Panc1 (cell line): ENCODE data around the gene DRGX. TPM values are rescaled to one million over a fixed set of nuclear protein-coding genes. Genes with fewer than 3 reads are reported as not detected.

Experiments
- ATAC-seq: fragments of 200-7000 bp; cut with Tn5 transposase; 2 replicates; pipeline ENCODE4 v1.9.1; 2020; ENCODE audit warnings: mild to moderate bottlenecking, moderate library complexity
- BruUV-seq: library from RNA; stranded (reverse); fragments of 400-500 nt; replicated peaks from 2 replicates; lab custom pipeline; 2021; lab: Mats Ljungman, UMichigan
- CTCF ChIA-PET: fragments of 300-600 bp; sonication (Branson Sonifier 250); formaldehyde crosslinking; loops from one replicate; lab custom pipeline; 2022; ENCODE audit warnings: antibody characterized with exemption; lab: Charles Lee
- POLR2A ChIA-PET: fragments of 300-600 bp; sonication (Branson Sonifier 250); formaldehyde crosslinking; loops from one replicate; lab custom pipeline; 2022; ENCODE audit warnings: antibody characterized with exemption; lab: Charles Lee
- DNase-seq: peaks from one replicate; pipeline ENCODE4 v3.0.0-alpha.2; 2010; ENCODE audit warnings: low read depth, low spot score
- H3K27ac ChIP-seq: 2 replicates; pipeline ENCODE4 v1.5.1; 2011; ENCODE audit warnings: mild to moderate bottlenecking, low read length, inconsistent platforms
- H3K27me3 ChIP-seq: fragments of 200-500 bp; sonication (Bioruptor generic); 2 replicates; pipeline ENCODE4 v1.6.0; 2014; ENCODE audit warnings: low read length, inconsistent platforms; ENCODE audit not compliant: control insufficient read depth, insufficient read depth
- H3K36me3 ChIP-seq: fragments of 200-500 bp; sonication (Bioruptor generic); 2 replicates; pipeline ENCODE4 v1.5.1; 2014; ENCODE audit warnings: inconsistent platforms, mild to moderate bottlenecking, low read length, moderate library complexity; ENCODE audit not compliant: control insufficient read depth, insufficient read depth
- H3K4me1 ChIP-seq: 2 replicates; pipeline ENCODE4 v1.5.1; 2011; ENCODE audit warnings: inconsistent platforms, mild to moderate bottlenecking, low read length, moderate library complexity; ENCODE audit not compliant: control insufficient read depth, insufficient read depth
- H3K4me3 ChIP-seq, 2 experiments: 2 replicates each; pipeline ENCODE4 v1.5.1; 2011 to 2012; ENCODE audit warnings: low read depth in 2 of 2, low read length in 2 of 2, mild to moderate bottlenecking in 2 of 2, inconsistent platforms in 1 of 2, moderate library complexity in 1 of 2
- H3K9me3 ChIP-seq: fragments of 200-500 bp; sonication (Bioruptor generic); 2 replicates; pipeline ENCODE4 v1.5.1; 2014; ENCODE audit warnings: low read depth, mild to moderate bottlenecking, inconsistent platforms, low read length, moderate library complexity; ENCODE audit not compliant: control insufficient read depth, insufficient read depth
- CTCF ChIP-seq: fragments of 450-650 bp; IDR thresholded peaks from 2 replicates; pipeline ENCODE4 v1.5.1; 2017; ENCODE audit warnings: mild to moderate bottlenecking
- POLR2AphosphoS5 ChIP-seq: IDR thresholded peaks from 2 replicates; pipeline ENCODE4 v1.6.1; 2012; ENCODE audit warnings: mild to moderate bottlenecking, low read depth, low read length, moderate library complexity
- REST ChIP-seq, 2 experiments: IDR thresholded peaks; 2 replicates each; pipeline ENCODE4 v1.6.1; 2011 to 2012; ENCODE audit warnings: low read depth in 2 of 2, control low read depth in 1 of 2, low read length in 1 of 2, mild to moderate bottlenecking in 1 of 2, moderate library complexity in 1 of 2; ENCODE audit not compliant: insufficient read depth in 1 of 2
- SIN3A ChIP-seq: IDR thresholded peaks from 2 replicates; pipeline ENCODE4 v1.6.1; 2012; ENCODE audit warnings: low read depth, mild to moderate bottlenecking, low read length, moderate library complexity, borderline replicate concordance; ENCODE audit not compliant: insufficient read depth
- TCF7L2 ChIP-seq: IDR thresholded peaks from 2 replicates; pipeline ENCODE4 v1.6.1; 2011; ENCODE audit warnings: mild to moderate bottlenecking, low read depth, low read length, inconsistent platforms
- in situ Hi-C: cut with HindIII; loops from 2 replicates; pipeline ENCODE4 v1.10.0; 2016; ENCODE audit warnings: low sequenced_read_pairs, low pct_unique_long_range_greater_than_20kb
- intact Hi-C: fragments of 100-400 bp; cut with micrococcal nuclease; formaldehyde crosslinking; loops from one replicate; pipeline ENCODE4 v1.10.0; 2022; ENCODE audit not compliant: unreplicated experiment
- total RNA-seq: library from RNA; stranded (reverse); gene quantifications from one replicate; pipeline ENCODE4 v1.2.1, GENCODE V29; 2021; ENCODE audit not compliant: unreplicated experiment

The DRGX gene
- total RNA-seq, 1 experiment from 2014 or later = 0.15 TPM

GRCh38 chr10:49415846-49416245 lies 20.0 kb upstream of the DRGX start:
- Histone ChIP-seq H3K27ac (no peak overlapping the region), H3K4me3 (no peak overlapping the region), H3K36me3 (no peaks in the 10 kb centered on the region), H3K4me1 (no peaks in the 10 kb centered on the region; the same call in 1 of the 2 replicates), H3K27me3 (peaks cover 17% of the 10 kb centered on the region), H3K9me3 (no peaks in the 10 kb centered on the region)
- no TSS peak for BruUV-seq
- POLR2A ChIA-PET = no interaction called here
- in situ Hi-C loops = no loop called here
- TF ChIP-seq SIN3A (no peak), REST (IDR thresholded peaks at IDR 0.05; ENCODE audit: insufficient read depth in 1 of 2, low read depth in 2 of 2, low read length in 1 of 2) (no peak), TCF7L2 (no peak), POLR2AphosphoS5 (no peak)
- ATAC-seq (no peak), DNase-seq (no peak)
- CTCF ChIA-PET = no interaction called here
- intact Hi-C loops = no loop called here

GRCh38 chr10:49415109-49415508 lies 19.2 kb upstream of the DRGX start:
- no TSS peak for BruUV-seq
- no peaks in the 10 kb centered on the region for H3K9me3 ChIP-seq
- TF ChIP-seq CTCF (no peak), TCF7L2 (no peak), POLR2AphosphoS5 (no peak), SIN3A (no peak), REST (IDR thresholded peaks at IDR 0.05; ENCODE audit: insufficient read depth in 1 of 2, low read depth in 2 of 2, low read length in 1 of 2) (no peak)
- H3K4me3 ChIP-seq = no peak overlapping the region
- DNase-seq = no peak
- H3K27me3 ChIP-seq = peaks cover 19% of the 10 kb centered on the region
- no peak overlapping the region for H3K27ac ChIP-seq
- H3K4me1 ChIP-seq = no peaks in the 10 kb centered on the region; the same call in 1 of the 2 replicates
- ATAC-seq = no peak
- CTCF ChIA-PET = interaction anchor here (0.5 kb wide), 1 partner anchor 759 kb away, joined by 4 read pairs; no protein-coding TSS in a partner anchor
- intact Hi-C loops (no loop called here), in situ Hi-C loops (no loop called here)
- POLR2A ChIA-PET = no interaction called here
- H3K36me3 ChIP-seq = no peaks in the 10 kb centered on the region
